ENCODE data around the gene PTH2.
"Not testable (repeated sequence)": the region's sequence is repeated elsewhere in the genome, so short reads cannot be mapped to it uniquely, and the experiment has no call there.

PTH2 gene

DNA sequence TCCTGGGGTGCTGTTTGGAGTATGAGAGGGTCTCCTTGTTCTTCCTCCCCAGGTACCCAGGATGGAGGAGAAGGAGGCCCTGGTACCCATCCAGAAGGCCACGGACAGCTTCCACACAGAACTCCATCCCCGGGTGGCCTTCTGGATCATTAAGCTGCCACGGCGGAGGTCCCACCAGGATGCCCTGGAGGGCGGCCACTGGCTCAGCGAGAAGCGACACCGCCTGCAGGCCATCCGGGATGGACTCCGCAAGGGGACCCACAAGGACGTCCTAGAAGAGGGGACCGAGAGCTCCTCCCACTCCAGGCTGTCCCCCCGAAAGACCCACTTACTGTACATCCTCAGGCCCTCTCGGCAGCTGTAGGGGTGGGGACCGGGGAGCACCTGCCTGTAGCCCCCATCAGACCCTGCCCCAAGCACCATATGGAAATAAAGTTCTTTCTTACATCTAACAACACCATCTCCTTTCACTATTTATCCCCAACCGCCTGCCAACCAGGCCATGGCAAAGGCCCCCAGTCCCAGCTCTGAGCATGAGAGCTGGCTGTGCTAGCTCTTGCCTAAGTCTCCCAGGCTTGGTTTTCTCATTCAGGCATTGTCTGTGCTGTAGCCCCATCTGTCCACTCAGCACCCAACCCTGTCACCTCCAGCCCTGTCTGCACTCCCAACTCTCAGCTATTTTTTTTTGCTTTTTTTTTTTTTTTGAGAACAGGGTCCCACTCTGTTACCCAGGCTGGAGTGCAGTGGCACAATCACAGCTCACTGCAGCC lies 48.4 kb downstream of the PTH2 start:
- no peak for DNase-seq

GRCh38 chr19:49373174-49373573 lies 50.1 kb downstream of the PTH2 start:
- DNase-seq = not testable (repeated sequence)

Measured in stimulated activated CD4-positive, alpha-beta T cell treated with anti-CD3 and anti-CD28 coated beads, Interleukin-4, amount 100 ng/mL, for 4 hours (primary cell).